HG03095 (cell line): Measurements from ENCODE around the gene INAFM1.

Experiments
- ATAC-seq: cut with Tn5 transposase; IDR thresholded peaks from one replicate; pipeline ENCODE4 v1.9.1; 2021; ENCODE audit warnings: moderate library complexity; ENCODE audit not compliant: unreplicated experiment

Gene INAFM1

GRCh38 chr19:47274071-47274890 lies at the start of gene INAFM1:
INAFM1 (plus strand) TSS chr19:47274885; CDS start chr19:47274920, 35 bp downstream.
- ATAC-seq: peak; percentile 42

GRCh38 chr19:47225746-47226425 lies 48.8 kb upstream of the INAFM1 start:
- ATAC-seq: peak; percentile 26

- ATAC-seq: peak; percentile 31
Observed at GRCh38 chr19:47226426-47227351, 48.0 kb upstream of the INAFM1 start.

- no peak for ATAC-seq
Observed at GRCh38 chr19:47227352-47228167, 47.1 kb upstream of the INAFM1 start.

- no peak for ATAC-seq
Observed at GRCh38 chr19:47228168-47228936, 46.3 kb upstream of the INAFM1 start.

GRCh38 chr19:47228937-47229675 lies 45.6 kb upstream of the INAFM1 start:
- no peak for ATAC-seq

GRCh38 chr19:47229676-47230053 lies 45.0 kb upstream of the INAFM1 start:
- no peak for ATAC-seq

- ATAC-seq: no peak
Observed at GRCh38 chr19:47230054-47230920, 44.4 kb upstream of the INAFM1 start.

GRCh38 chr19:47230921-47231214 lies 43.8 kb upstream of the INAFM1 start, which contains the start of gene BBC3:
BBC3 (minus strand) TSS chr19:47231199; CDS start chr19:47228431, 2,768 bp downstream.
- ATAC-seq: no peak

- no peak for ATAC-seq
Observed at GRCh38 chr19:47231215-47232054, 43.2 kb upstream of the INAFM1 start.

GRCh38 chr19:47232422-47233211 lies 42.1 kb upstream of the INAFM1 start:
- ATAC-seq: no peak

GRCh38 chr19:47236072-47236675 lies 38.5 kb upstream of the INAFM1 start:
- ATAC-seq: no peak

GRCh38 chr19:47239152-47239551 lies 35.5 kb upstream of the INAFM1 start:
- no peak for ATAC-seq

- no peak for ATAC-seq
Observed at GRCh38 chr19:47239610-47240296, 34.9 kb upstream of the INAFM1 start.

- ATAC-seq: no peak
Observed at GRCh38 chr19:47240556-47240955, 34.1 kb upstream of the INAFM1 start.
